HG03342 (cell line): ENCODE results near the gene NDUFA8.

Experiments used
- ATAC-seq: cut with Tn5 transposase; IDR thresholded peaks from one replicate; pipeline ENCODE4 v1.9.1; 2021; ENCODE audit warnings: mild to moderate bottlenecking, moderate library complexity; ENCODE audit not compliant: unreplicated experiment

NDUFA8 gene

GRCh38 chr9:122138560-122139268, 20.9 kb downstream of the NDUFA8 start:
- ATAC-seq: no peak

- no peak for ATAC-seq
Measured at GRCh38 chr9:122135529-122135859, 24.1 kb downstream of the NDUFA8 start.

GRCh38 chr9:122134822-122135528, 24.6 kb downstream of the NDUFA8 start:
- no peak for ATAC-seq

- ATAC-seq: no peak
Measured at GRCh38 chr9:122133984-122134535, 25.5 kb downstream of the NDUFA8 start.

- no peak for ATAC-seq
Measured at GRCh38 chr9:122133263-122133983, 26.2 kb downstream of the NDUFA8 start.

- ATAC-seq: no peak
Measured at GRCh38 chr9:122132539-122132938, 27.0 kb downstream of the NDUFA8 start.

- no peak for ATAC-seq
Measured at GRCh38 chr9:122131401-122132001, 28.1 kb downstream of the NDUFA8 start.

- no peak for ATAC-seq
Measured at GRCh38 chr9:122130837-122131236, 28.7 kb downstream of the NDUFA8 start.

GRCh38 chr9:122129969-122130368, 29.6 kb downstream of the NDUFA8 start:
- ATAC-seq: no peak

- ATAC-seq: no peak
Measured at GRCh38 chr9:122128969-122129343, 30.6 kb downstream of the NDUFA8 start.

GRCh38 chr9:122128007-122128968, 31.3 kb downstream of the NDUFA8 start:
- ATAC-seq: no peak

GRCh38 chr9:122127396-122127798, 32.2 kb downstream of the NDUFA8 start:
- no peak for ATAC-seq

GRCh38 chr9:122126331-122127261, 33.0 kb downstream of the NDUFA8 start:
- no peak for ATAC-seq

- ATAC-seq: no peak
Measured at GRCh38 chr9:122125509-122126330, 33.9 kb downstream of the NDUFA8 start.

GRCh38 chr9:122125158-122125508, 34.4 kb downstream of the NDUFA8 start:
- ATAC-seq: peak; percentile 60

GRCh38 chr9:122124528-122124927, 35.1 kb downstream of the NDUFA8 start:
- ATAC-seq: no peak

GRCh38 chr9:122124048-122124447, 35.5 kb downstream of the NDUFA8 start:
- ATAC-seq: no peak

- no peak for ATAC-seq
Measured at GRCh38 chr9:122122903-122123632, 36.5 kb downstream of the NDUFA8 start.
